Endometrium (tissue), 2 donors: Measurements from ENCODE around the gene PCBD1.
"Not testable (repeated sequence)": the region's sequence is repeated elsewhere in the genome, so short reads cannot be mapped to it uniquely, and the experiment has no call there.

Experiments used
- FAIRE-seq: peaks from 2 replicates; lab custom pipeline; 2012; peaks lifted over from hg19 to GRCh38; lab: Jason Lieb, UNC
- donor health status: control.
- donor health status: control.

Gene PCBD1

DNA sequence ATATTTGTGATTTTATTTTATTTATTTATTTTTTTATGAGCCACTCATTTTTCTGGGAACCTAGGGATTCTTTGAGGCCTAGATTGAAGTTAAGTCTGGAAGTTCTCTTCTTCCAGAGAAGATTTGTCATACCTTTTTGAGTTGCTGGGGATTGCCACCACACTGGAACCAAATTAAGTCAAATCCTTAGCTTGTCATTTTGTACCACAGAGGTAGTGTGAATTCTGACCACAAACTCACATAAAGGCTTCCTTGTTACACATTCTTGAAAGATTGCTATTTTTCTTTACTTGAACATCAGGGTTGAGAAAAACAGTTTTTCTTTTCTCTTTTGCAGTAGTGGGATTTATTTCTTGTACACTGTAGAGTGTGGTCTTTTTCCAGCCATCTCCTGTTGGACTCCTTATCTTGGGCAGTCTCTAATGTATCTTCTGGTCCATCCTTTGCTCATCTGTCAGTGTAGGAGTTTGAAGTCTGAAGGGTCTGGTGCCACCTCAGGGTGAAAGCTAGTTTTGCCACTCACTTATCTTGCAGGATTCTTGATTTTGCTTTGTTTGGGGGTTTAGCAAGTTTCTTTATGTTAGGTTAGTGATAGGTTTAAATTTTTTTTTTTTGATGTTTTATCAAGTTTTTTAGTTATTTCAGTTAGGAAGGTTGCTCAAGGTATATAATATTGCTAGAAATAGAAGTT, 24.8 kb downstream of the PCBD1 start:
- FAIRE-seq, result no peak

DNA sequence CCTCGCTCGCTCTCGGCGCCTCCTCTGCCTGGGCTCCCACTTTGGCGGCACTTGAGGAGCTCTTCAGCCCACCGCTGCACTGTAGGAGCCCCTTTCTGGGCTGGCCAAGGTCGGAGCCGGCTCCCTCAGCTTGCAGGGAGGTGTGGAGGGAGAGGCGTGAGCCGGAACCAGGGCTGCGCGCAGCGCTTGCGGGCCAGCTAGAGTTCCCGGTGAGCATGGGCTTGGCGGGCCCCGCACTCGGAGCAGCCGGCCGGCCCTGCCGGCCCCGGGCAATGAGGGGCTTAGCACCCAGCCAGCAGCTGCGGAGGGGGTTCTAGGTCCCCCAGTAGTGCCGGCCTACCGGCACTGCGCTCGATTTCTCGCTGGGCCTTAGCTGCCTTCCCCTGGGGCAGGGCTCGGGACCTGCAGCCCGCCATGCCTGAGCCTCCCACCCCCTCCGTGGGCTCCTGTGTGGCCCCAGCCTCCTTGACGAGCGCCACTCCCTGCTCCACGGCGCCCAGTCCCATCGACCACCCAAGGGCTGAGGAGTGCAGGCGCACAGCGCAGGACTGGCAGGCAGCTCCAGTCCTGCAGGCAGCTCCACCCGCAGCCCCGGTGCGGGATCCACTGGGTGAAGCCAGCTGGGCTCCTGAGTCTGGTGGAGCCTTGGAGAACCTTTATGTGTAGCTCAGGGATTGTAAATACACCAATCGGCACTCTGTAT, 26.7 kb downstream of the PCBD1 start:
- not testable (repeated sequence) for FAIRE-seq

DNA sequence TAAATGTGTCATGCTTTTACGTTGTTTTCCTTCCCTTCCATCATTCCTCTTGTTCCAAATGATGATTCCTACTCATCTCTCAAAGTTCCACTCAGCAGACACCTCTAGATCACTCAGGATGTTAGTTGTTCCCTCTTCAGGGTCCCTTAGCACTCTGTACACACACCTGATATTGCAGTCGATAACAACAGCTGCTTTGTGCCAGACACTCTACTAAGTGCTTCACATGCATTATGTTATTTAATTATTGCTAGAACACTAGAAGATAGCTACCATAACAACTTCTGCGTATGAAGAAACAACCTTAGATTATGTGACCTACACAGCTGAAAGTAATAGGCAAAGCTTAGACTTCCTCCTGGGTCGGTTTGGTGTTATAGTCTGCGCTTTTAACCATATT, 29.6 kb downstream of the PCBD1 start:
- FAIRE-seq, result no peak

DNA sequence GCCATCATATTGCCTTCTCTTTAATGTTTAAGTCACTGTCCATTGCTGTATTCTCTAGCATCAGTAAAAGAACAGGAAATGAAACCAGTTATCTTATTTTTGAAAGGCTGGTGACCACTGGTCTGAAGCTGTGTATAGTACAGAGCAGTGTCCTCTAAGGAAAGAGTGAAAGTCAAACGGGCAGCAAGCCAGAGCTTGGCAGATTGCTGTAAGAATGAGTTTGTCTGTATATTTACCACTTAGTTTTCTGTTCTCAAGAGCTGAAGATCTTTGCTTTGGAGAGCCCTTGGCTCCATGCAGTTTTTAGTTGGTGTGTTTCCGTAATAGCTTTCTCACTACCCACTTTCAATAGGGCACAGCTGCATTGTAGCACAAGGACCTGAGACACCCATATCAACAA, 31.9 kb downstream of the PCBD1 start:
- FAIRE-seq, result no peak

DNA sequence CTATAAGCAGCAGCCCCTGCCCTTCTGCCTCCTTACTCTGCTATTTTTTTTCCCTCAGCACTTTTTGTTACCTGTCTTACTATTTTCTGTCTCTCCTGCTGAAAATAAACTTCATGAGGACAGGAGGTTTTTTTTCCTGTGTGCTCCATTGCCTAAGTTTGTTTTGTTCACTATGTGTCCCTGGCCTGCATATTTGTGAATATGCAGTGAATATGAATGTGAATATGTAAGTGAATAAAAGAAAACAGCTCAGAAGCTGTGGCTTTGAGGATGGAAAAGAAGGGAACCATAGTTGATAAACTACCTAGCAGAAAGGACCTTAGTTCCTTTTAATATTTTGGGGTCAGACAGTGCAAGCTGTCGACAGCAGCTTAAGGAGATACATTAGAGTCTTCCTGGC, 34.9 kb downstream of the PCBD1 start:
- no peak for FAIRE-seq

DNA sequence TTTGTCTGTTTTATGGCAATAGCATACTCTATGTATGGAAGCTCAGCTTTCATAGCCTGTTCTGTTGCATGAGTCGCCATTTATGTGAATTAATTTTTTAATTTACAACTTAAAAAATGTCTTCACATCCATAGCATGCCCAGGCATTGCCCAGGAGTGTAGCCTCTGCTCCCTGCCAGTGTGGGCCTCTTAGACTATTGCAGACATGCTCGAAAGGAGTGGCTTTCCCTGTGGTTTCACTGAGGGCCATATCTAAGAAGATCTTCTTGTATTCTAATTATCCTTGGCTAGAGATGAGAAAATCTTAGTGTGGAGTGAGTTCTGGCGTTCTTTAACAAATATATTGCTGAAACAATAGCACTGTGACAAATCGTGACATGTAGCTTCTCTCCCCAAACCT, 35.3 kb downstream of the PCBD1 start:
- no peak for FAIRE-seq

DNA sequence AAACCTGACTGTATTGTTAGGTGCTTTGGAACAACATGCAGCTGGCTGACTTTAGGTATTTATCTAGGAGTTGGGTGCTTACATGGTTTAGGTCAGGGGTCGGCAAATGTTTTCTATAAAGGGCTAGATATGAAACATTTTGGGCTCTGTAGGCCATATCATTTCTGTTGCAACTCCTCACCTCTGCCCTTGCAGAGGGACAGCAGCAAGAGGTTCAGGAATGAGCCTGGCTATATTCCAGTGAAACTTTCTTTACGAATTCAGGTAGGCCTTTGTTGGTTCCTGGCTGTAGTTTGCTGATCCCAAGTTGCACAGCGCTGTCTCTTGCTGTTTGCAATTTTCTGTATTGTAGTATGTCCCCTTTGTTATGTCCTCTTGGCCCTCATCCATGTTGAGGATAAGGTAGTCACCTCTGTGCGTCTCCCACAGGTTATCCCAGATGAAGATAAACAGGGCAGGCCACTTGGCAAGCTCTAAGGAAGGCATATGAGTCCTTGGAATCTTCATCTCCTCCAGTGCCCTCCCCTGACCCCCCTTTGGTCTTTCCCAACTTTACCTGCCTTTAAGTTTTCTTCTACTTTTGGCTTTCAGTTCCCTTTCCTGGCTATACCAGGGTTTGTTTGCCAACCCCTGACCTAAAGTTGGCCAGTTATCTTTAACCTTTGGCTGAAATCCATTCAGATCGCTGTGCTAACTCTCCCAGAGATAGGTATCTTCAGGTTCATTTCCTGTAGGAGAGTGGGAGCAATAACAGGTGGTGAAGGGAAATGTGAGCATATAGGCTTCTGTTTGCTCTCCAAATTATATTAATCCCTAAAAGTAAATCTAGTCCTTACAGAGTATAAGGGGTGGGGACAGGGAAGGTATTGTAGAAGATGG, 36.5 kb downstream of the PCBD1 start:
- FAIRE-seq, result no peak

DNA sequence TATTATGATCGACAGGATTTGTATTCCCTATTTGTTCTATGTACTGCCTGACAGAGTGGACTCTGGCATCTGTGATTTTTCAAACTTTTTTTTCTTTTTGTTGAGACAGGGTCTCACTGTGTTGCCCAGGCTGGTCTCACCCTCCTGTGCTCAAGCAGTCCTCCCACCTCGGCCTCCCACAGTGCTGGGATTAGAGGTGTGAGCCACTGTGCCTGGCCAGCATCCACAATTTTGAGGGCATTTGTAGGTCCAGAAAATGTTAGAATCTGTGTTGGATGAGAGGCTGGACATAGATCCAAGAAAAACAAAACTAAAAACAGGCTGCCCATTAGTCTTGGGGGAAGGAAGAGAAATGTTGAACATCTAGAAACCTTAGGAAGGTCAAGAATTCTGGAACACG, 38.3 kb downstream of the PCBD1 start:
- FAIRE-seq, result no peak

DNA sequence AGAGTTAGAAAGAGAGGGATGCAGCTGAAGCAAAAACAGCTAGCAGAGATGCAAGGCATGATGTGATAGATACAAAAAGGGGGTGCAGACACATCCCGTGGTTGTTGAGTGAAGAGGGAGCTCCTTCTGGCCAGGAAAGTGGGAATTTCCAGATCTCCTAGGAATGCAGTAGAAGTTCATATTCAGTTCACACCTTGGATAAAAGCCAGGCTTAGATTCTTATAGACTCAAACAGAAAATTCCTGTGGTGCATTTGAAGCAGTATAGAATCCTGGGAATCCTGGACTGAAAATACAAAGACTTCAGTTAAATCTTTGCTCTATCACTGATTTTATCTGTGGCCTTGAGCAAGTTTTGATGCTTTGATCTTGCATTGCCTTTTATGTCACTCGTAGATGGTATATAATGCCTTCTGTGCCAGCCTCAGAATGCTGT, 38.8 kb downstream of the PCBD1 start:
- no peak for FAIRE-seq

DNA sequence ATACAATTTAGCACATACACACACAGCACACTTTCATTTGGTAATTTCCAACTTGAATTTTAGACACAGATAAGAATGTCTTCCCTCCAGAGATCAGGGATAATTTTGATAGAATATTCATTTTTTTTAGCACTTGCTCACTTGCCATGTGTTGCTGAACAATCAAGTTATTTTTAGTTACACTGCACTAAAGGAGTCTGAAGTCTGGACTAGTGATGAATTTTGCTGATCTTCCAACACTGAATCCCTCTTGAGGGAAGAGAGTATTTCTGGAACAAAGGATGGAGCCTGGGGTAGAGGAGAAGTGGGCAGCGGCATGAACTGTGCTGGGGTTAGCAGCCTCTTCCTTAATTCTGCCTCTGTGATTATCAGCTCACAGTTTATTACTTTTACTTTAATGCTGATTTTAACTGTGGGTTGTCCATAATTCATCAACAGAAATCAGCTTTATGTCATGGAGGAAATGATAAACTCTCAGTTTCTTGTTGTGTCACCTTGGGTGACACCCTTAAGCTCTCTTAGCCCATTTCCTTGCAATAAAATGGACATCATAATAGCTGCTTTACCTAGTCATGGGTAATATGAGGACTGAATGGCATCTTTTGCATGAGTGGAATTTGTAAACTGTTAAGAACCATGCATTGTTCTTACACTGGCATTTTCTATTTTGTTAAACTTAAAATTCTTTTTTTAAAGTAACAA, 40.6 kb downstream of the PCBD1 start:
- FAIRE-seq, result no peak

DNA sequence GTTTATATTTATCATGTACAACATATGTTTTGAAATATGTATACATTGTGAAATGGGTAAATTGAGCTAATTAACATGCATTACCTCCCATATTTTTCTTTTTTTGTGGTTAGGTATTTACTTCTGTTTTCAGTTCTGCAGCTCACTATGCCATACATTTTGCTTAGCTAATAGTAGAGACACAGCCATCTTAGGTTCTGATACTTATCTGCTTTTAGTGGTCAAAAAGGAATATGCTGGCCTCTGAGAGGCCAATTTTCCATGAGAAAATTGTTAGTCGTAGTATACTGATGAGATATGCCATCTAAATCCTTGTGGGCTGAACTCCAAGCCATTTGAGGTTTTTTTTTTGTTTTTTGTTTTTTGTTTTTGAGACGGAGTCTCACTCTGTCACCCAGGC, 41.6 kb downstream of the PCBD1 start:
- no peak for FAIRE-seq

DNA sequence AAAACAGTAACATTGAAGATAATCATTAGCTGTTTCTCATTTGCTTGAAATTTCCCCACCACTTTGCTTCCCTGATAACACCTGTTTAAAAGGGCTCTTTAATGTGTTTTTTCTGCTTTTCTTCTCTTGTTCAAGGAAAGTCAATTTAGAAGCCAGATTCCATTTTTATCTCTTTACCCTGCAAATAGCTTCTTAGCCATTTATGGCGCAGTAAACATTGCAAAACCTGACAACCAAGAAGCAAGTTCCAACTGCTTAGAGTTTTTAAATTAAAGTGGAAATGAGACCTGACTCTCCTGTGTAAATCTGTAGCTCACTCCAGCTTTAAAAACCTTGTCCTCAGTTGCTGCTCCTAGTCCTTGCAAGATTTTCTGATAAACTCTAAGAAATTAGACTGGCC, 42.5 kb downstream of the PCBD1 start:
- no peak for FAIRE-seq

DNA sequence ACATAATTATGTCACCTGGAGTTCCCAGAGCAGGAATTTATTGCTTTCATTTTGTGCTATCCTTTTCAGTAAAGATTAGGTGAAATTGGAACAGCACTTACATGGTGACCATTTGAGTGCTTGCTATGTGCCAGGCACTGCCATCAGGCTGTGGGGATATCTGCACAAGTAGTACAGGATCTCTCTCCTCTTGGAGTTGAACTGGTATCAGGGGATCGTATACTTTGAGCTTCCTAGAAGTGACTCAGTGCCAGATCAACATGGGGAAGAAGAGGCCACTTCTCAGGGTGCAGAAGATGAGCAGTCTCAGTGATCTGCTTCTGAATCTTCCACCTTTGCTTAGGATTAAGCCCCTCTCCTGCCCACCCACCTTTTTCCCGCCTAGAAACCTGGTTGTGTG, 43.1 kb downstream of the PCBD1 start:
- FAIRE-seq, result no peak

DNA sequence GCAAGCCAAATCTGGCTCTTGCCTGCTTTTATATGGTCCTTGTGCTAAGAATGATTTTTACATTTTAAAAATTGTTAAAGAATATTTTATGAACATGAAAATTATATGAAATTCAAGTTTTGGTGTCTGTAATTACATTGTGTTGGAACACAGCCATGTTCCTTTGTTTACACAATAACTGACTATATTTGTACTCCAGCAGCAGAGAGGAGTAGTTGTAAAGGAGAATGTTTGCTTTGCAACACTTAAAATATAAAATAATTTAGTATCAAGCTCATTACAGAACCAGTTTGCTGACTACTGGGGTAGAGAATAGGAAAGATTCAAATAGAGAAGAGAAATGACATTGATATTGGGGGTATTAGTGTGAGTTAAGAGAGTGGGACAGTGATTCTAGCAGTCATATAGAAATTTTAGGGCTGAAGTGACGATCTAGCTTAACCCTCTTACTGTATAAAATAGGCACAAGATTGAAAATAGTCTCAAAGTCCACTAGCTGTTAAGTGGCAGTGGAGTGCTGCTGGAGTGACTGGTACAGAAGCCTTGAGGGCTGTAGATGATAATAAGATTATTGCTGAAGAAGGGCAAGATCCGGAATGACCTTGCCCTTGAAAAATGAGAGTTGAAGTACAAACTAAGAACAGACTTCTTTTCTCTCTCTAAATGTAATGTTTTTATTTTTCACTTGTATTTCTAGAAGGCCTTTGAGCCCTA, 44.4 kb downstream of the PCBD1 start:
- no peak for FAIRE-seq

DNA sequence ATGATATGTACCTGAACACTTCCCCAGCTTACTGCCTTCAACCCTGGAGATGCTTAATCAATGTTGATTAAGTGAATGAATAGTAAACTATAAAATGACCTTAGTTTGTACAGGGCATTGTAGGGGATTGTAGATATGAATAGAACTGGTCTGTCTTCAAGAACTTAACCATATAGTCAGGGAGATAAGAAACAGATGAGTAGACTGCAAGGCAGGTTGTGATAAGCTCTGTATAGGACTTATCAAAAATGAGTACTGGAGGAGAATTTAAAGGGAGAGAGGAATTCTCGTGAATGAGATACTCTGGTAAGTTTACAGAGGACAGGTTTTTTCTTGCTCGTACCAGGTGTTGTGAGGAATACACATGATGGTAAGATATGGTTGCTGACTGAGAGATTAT, 45.0 kb downstream of the PCBD1 start:
- FAIRE-seq, result no peak

DNA sequence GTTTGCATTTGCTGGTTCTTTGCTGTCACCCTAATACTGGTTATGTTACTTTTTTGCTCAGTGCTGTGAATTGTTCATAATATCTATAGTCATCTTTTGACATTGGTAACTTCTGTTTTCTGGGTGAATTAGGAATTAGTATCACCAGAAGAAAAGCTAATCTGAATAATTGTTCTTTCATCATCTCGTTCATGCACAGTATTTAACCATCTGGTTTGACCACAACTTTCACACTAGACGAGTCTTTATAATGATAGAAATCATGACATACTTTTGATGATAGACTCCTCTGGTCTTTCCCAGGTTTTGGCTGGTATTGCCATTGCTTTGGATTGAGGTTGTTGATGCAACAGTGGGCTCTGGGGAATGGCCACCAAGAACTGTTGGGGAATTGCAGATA, 47.5 kb downstream of the PCBD1 start:
- FAIRE-seq, result no peak

DNA sequence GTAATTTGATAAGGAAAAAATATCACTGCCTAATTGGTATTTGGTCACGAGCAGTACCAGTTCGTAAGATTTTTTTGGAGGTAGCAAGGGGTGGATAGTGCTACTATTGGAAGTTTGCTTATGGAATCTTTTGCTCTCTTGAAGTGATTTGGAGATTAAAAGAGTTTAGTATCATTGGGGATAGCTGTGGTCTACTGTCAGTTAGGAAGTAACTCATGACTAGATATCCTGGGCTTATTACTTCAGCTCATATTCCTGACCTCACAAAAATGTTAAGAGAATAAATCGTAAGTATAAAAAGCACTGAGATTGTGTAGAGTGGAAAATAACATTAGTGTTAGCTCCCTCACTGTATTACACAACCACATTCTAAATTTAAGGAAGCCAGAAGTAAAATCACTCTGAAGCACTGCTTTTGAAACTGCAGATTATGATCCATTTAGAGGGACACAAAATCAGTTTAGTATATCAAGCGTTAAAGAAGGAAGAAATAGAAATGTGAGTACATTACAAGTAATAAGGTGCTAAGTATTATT, 50.0 kb downstream of the PCBD1 start:
- FAIRE-seq, result no peak

DNA sequence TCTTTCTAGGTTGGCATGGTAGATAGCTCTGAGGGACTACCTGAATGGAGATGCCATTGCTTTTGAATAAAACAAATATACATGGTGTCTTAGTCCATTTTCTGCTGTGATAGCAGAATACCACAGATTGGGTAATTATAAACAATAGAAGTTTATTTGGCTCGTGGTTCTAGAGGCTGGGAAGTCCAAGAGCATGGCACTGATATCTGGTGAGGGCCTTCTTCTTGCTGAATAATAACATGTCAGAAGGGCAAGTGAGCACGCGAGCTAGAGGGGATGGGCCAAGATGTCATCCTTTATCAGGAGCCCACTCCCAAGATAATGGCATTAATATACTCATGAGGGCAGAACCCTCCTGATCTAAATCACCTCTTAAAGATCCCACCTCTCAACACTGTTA, 50.7 kb downstream of the PCBD1 start:
- FAIRE-seq, result no peak

DNA sequence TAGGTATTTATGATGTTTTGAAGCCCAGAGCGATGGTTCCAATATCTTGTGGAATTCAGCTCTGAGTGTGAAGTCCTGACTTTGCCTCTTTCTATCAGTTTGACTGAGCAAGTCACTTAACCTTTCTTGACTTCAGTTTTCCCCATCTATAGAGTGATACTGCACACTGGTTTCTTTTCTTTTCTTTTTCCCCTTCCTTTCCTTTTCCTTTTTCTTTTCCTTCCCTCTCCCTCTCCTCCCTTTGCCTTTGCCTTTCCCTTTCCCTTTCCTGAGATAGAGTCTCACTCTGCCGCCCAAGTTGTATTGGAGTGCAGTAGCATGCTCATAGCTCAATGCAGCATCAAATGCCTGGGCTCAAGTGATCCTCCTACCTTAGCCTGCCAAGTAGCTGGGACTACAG, 52.0 kb downstream of the PCBD1 start:
- no peak for FAIRE-seq

DNA sequence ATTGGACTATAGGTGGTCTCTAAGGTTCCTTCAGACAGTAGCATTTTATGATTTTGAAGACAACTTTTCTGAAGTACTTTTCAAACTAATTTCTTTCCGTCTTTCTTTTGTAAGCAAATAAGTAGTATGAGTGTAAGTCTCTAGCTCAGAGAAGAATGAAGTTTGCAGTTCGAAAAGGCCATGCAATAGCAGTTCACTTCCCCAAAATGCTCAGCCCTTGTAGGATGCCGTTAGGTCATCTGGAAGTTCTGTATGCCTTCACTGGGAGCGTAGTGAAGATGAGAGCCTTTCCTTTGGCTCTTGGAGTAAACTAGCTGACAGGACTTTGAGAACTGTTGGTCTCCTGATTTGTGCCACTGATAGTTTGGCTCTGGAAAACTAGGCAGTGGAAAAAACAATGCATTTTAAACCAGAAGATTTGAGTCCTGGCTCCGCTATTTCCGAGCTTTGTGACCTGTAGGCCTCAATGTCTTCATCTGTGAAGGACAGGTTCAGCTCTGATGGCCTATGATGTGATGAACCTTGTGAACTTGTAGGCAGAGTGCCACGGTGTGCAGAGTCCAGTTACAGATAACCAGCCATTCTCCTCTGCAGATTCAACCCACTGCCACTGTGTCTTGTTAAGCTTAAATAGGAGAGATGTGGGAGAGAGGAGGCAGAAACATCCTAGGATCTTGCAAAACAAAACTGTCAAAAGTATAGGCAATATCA, 53.8 kb downstream of the PCBD1 start:
- no peak for FAIRE-seq

DNA sequence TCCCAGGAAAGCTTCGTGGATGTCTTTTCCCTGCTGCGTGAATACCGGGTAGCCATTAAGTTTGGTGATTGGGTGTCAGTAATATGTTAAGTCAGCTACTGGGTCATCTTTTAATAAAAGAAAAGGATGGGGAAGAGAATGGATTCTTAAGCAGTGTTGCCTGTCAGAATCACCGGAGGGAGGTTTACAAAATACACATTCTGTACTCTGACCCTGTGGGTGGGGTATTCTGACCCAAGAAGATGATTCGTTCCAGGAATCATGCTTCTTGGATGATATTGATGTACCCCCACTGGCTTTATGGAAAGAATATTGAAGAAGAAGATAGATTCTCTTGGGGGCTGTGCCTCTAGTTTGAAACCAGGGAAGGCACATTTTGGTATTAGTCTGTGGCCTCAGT, 54.3 kb downstream of the PCBD1 start:
- no peak for FAIRE-seq
